H1 (cell line): Measurements from ENCODE around the gene TLX1. TPM values are rescaled to one million over a fixed set of nuclear protein-coding genes. Genes with fewer than 3 reads are reported as not detected.

Source experiments
- CTCF ChIA-PET: fragments of 300-600 bp; sonication (Branson Sonifier 250); formaldehyde crosslinking; loops from one replicate; lab custom pipeline; 2021; ENCODE audit not compliant: partially characterized antibody; lab: Charles Lee
- POLR2A ChIA-PET: fragments of 300-600 bp; sonication (Branson Sonifier 250); formaldehyde crosslinking; loops from one replicate; lab custom pipeline; 2021; ENCODE audit warnings: inconsistent platforms; ENCODE audit not compliant: partially characterized antibody; lab: Charles Lee
- DNase-seq, 2 experiments: peaks; one replicate each; pipeline versions ENCODE4 v3.0.0 to v3.0.0-alpha.2; 2010 to 2022; ENCODE audit warnings: low spot score in 2 of 2, low read depth in 1 of 2, mixed read lengths in 1 of 2
- FAIRE-seq: peaks from 2 replicates; lab custom pipeline; 2011; peaks lifted over from hg19 to GRCh38; lab: Jason Lieb, UNC
- H2AFZ ChIP-seq: 2 replicates; pipeline ENCODE4 v1.8.1; 2012; ENCODE audit warnings: low read length, inconsistent platforms
- H2AK5ac ChIP-seq: 2 replicates; pipeline ENCODE4 v1.6.1; 2013; ENCODE audit warnings: low read depth, low read length
- H2BK120ac ChIP-seq: replicated peaks from 2 replicates; pipeline ENCODE3; 2013; ENCODE audit warnings: low read depth, low read length, inconsistent platforms
- H2BK12ac ChIP-seq: 2 replicates; pipeline ENCODE4 v1.6.1; 2013; ENCODE audit warnings: low read depth, low read length
- H2BK15ac ChIP-seq: 2 replicates; pipeline ENCODE4 v1.6.1; 2013; ENCODE audit warnings: low read length
- H2BK20ac ChIP-seq: 2 replicates; pipeline ENCODE4 v1.6.1; 2013; ENCODE audit warnings: low read length
- H2BK5ac ChIP-seq: 2 replicates; pipeline ENCODE4 v1.6.1; 2013; ENCODE audit warnings: low read depth, low read length
- H3K14ac ChIP-seq: 2 replicates; pipeline ENCODE4 v1.6.1; 2013; ENCODE audit warnings: inconsistent platforms; ENCODE audit not compliant: insufficient read length
- H3K18ac ChIP-seq: 2 replicates; pipeline ENCODE4 v1.6.1; 2013; ENCODE audit warnings: low read length; ENCODE audit errors: extremely low read depth
- H3K23ac ChIP-seq: 2 replicates; pipeline ENCODE4 v1.6.1; 2013; ENCODE audit warnings: inconsistent platforms; ENCODE audit not compliant: insufficient read length
- H3K23me2 ChIP-seq: 2 replicates; pipeline ENCODE4 v1.6.1; 2013; ENCODE audit warnings: low read depth, low read length
- H3K27ac ChIP-seq: 2 replicates; pipeline ENCODE4 v1.6.1; 2011; ENCODE audit warnings: low read depth, low read length, inconsistent platforms
- H3K27me3 ChIP-seq, 4 experiments: replicated peaks in 1 of 4; 1 replicate in 1 of 4; 2 replicates in 3 of 4; pipeline versions ENCODE4 v1.6.1 to v1.8.1; 2011 to 2013; ENCODE audit warnings: low read length in 3 of 4, mild to moderate bottlenecking in 3 of 4, inconsistent platforms in 2 of 4, mixed read lengths in 2 of 4, moderate library complexity in 1 of 4; ENCODE audit not compliant: control insufficient read depth in 3 of 4, insufficient read depth in 3 of 4; ENCODE audit errors: extremely low read depth in 1 of 4
- H3K36me3 ChIP-seq, 4 experiments: 2 replicates each; pipeline versions ENCODE4 v1.6.1 to v1.8.1; 2011 to 2013; ENCODE audit warnings: mild to moderate bottlenecking in 4 of 4, low read length in 3 of 4, moderate library complexity in 2 of 4, control low read depth in 1 of 4, inconsistent platforms in 1 of 4; ENCODE audit not compliant: insufficient read depth in 4 of 4, control insufficient read depth in 2 of 4
- H3K4ac ChIP-seq: replicated peaks from 2 replicates; pipeline ENCODE3; 2013; ENCODE audit warnings: low read length, low read depth, mixed read lengths, inconsistent platforms; ENCODE audit not compliant: insufficient read length
- H3K4me1 ChIP-seq, 4 experiments: replicated peaks in 1 of 4; 1 replicate in 1 of 4; 2 replicates in 3 of 4; pipeline versions ENCODE4 v1.6.1 to v1.8.1; 2011 to 2013; ENCODE audit warnings: low read length in 3 of 4, inconsistent platforms in 2 of 4, mixed read lengths in 1 of 4; ENCODE audit not compliant: insufficient read depth in 4 of 4, control insufficient read depth in 3 of 4
- H3K4me2 ChIP-seq, 2 experiments: 2 replicates each; pipeline versions ENCODE4 v1.6.1 to v1.8.1; 2011 to 2013; ENCODE audit warnings: low read depth in 2 of 2, low read length in 2 of 2, control low read depth in 1 of 2, inconsistent platforms in 1 of 2, mild to moderate bottlenecking in 1 of 2; ENCODE audit not compliant: insufficient read depth in 1 of 2
- H3K4me3 ChIP-seq, 4 experiments: fragments of 200-600, 300-600 bp in 1 of 4; sonication (generic), shearing (Covaris generic), sonication (Bioruptor Twin) in 1 of 4; 2 replicates each; pipeline versions ENCODE4 v1.5.1 to v1.8.1; 2011 to 2016; ENCODE audit warnings: low read length in 4 of 4, low read depth in 3 of 4, control low read depth in 2 of 4, inconsistent platforms in 2 of 4, mild to moderate bottlenecking in 2 of 4, mixed read lengths in 1 of 4, moderate library complexity in 1 of 4; ENCODE audit not compliant: insufficient read depth in 2 of 4; ENCODE audit errors: extremely low read depth in 1 of 4
- H3K56ac ChIP-seq: replicated peaks from 2 replicates; pipeline ENCODE3; 2013; ENCODE audit warnings: low read depth, mild to moderate bottlenecking, mixed read lengths, low read length, inconsistent platforms; ENCODE audit not compliant: insufficient read length
- H3K79me1 ChIP-seq: 2 replicates; pipeline ENCODE4 v1.6.1; 2013; ENCODE audit warnings: low read depth, low read length, control low read depth
- H3K79me2 ChIP-seq, 2 experiments: 2 replicates each; pipeline versions ENCODE4 v1.6.1 to v1.8.1; 2012 to 2013; ENCODE audit warnings: low read length in 2 of 2, mild to moderate bottlenecking in 2 of 2, inconsistent platforms in 1 of 2; ENCODE audit not compliant: insufficient read depth in 2 of 2, control insufficient read depth in 1 of 2
- H3K9ac ChIP-seq, 4 experiments: replicated peaks in 1 of 4; 1 replicate in 1 of 4; 2 replicates in 3 of 4; pipeline versions ENCODE4 v1.6.1 to v1.8.1; 2011 to 2013; ENCODE audit warnings: low read depth in 3 of 4, low read length in 3 of 4, control low read depth in 2 of 4, mild to moderate bottlenecking in 2 of 4, moderate library complexity in 2 of 4, inconsistent platforms in 1 of 4; ENCODE audit errors: extremely low read depth in 1 of 4
- H3K9me3 ChIP-seq, 2 experiments: 2 replicates each; pipeline versions ENCODE4 v1.6.1 to v1.8.1; 2012 to 2013; ENCODE audit warnings: mild to moderate bottlenecking in 2 of 2, moderate library complexity in 2 of 2, control low read depth in 1 of 2, inconsistent platforms in 1 of 2, low read depth in 1 of 2, low read length in 1 of 2, mixed read lengths in 1 of 2; ENCODE audit not compliant: insufficient read depth in 2 of 2
- H4K20me1 ChIP-seq, 2 experiments: replicated peaks in 1 of 2; 2 replicates each; pipeline versions ENCODE3 to v1.8.1; 2011 to 2013; ENCODE audit warnings: inconsistent platforms in 2 of 2, low read length in 2 of 2, mild to moderate bottlenecking in 1 of 2; ENCODE audit not compliant: insufficient read depth in 2 of 2, control insufficient read depth in 1 of 2
- H4K5ac ChIP-seq: 2 replicates; pipeline ENCODE4 v1.6.1; 2013; ENCODE audit warnings: low read length, low read depth, mixed read lengths, inconsistent platforms; ENCODE audit not compliant: insufficient read length
- H4K8ac ChIP-seq: 2 replicates; pipeline ENCODE4 v1.8.0; 2013; ENCODE audit warnings: mild to moderate bottlenecking, moderate library complexity, low read length, inconsistent platforms; ENCODE audit not compliant: insufficient read depth; ENCODE audit errors: extremely low read depth
- H4K91ac ChIP-seq: replicated peaks from 2 replicates; pipeline ENCODE3; 2013; ENCODE audit warnings: low read length, mixed read lengths, inconsistent platforms; ENCODE audit not compliant: insufficient read length
- CTBP2 ChIP-seq: IDR thresholded peaks from 2 replicates; pipeline ENCODE4 v1.7.0; 2011; ENCODE audit warnings: borderline replicate concordance, mild to moderate bottlenecking, moderate library complexity, mixed read lengths, low read length; ENCODE audit not compliant: insufficient read depth, insufficient read length
- CTCF ChIP-seq, 3 experiments: IDR thresholded peaks; 1 replicate in 2 of 3; 2 replicates in 1 of 3; pipeline versions ENCODE4 v1.5.1 to v1.6.1; 2011; ENCODE audit warnings: low read length in 3 of 3, mild to moderate bottlenecking in 3 of 3, inconsistent platforms in 2 of 3, low read depth in 1 of 3, moderate library complexity in 1 of 3; ENCODE audit not compliant: insufficient read depth in 1 of 3; ENCODE audit errors: control extremely low read depth in 1 of 3
- GABPA ChIP-seq: IDR thresholded peaks from 2 replicates; pipeline ENCODE4 v1.6.1; 2011; ENCODE audit warnings: mild to moderate bottlenecking, low read length, moderate library complexity, borderline replicate concordance; ENCODE audit not compliant: insufficient read depth
- GTF2F1 ChIP-seq: IDR thresholded peaks from 2 replicates; pipeline ENCODE4 v1.6.1; 2012; ENCODE audit warnings: low read depth, low read length, improper control_type of control experiment, borderline replicate concordance
- HDAC2 ChIP-seq, 2 experiments: fragments of 300-600 bp in 1 of 2; sonication (generic) in 1 of 2; IDR thresholded peaks; 2 replicates each; pipeline ENCODE4 v1.6.1; 2011 to 2012; ENCODE audit warnings: low read depth in 2 of 2, low read length in 2 of 2, mild to moderate bottlenecking in 2 of 2, moderate library complexity in 2 of 2, borderline replicate concordance in 1 of 2, inconsistent platforms in 1 of 2
- JUND ChIP-seq: IDR thresholded peaks from 2 replicates; pipeline ENCODE4 v1.6.1; 2011; ENCODE audit warnings: mild to moderate bottlenecking, improper control_type of control experiment, low read length
- MAFK ChIP-seq: IDR thresholded peaks from 2 replicates; pipeline ENCODE4 v1.6.1; 2012; ENCODE audit warnings: low read depth, mild to moderate bottlenecking, improper control_type of control experiment, low read length
- RBBP5 ChIP-seq: IDR thresholded peaks from 2 replicates; pipeline ENCODE4 v1.7.1; 2012; ENCODE audit warnings: low read depth, mild to moderate bottlenecking, inconsistent platforms, low read length, moderate library complexity, borderline replicate concordance
- SIRT6 ChIP-seq: IDR thresholded peaks from one replicate; pipeline ENCODE4 v1.7.1; 2012; ENCODE audit warnings: low read length, inconsistent platforms
- SP4 ChIP-seq: IDR thresholded peaks from 2 replicates; pipeline ENCODE4 v1.6.1; 2012; ENCODE audit warnings: low read length, inconsistent platforms
- TAF1 ChIP-seq: IDR thresholded peaks from 2 replicates; pipeline ENCODE4 v1.6.1; 2011; ENCODE audit warnings: mild to moderate bottlenecking, low read depth, low read length
- WGBS, 2 experiments: shearing (Covaris generic) in 1 of 2; methylation state at CpG; one replicate each; pipeline versions ENCODE4 v1.1.6 to v1.1.7; 2013 to 2015; ENCODE audit warnings: low lambda C conversion rate in 2 of 2, mixed read lengths in 2 of 2, inconsistent platforms in 1 of 2, low coverage in 1 of 2, missing lambda C conversion rate in 1 of 2; ENCODE audit not compliant: insufficient replicate concordance in 2 of 2, insufficient coverage in 1 of 2, insufficient read length in 1 of 2; ENCODE audit errors: extremely low coverage in 1 of 2, missing lambda C conversion rate in 1 of 2; 5-methylcytosine and 5-hydroxymethylcytosine counted together
- polyA plus RNA-seq, 7 experiments: library from polyadenylated mRNA; depleted of rRNA in 3 of 7; stranded (reverse) in 5 of 7; unstranded in 2 of 7; fragments of >200 nt in 5 of 7; fragments of 200-250 nt in 2 of 7; gene quantifications; 1 replicate in 5 of 7; 2 replicates in 1 of 7; 4 replicates in 1 of 7; pipeline versions ENCODE4 v1.2.1 to v1.2.3, GENCODE V29; 2011 to 2013; ENCODE audit warnings: missing spikeins in 2 of 7, mixed read lengths in 2 of 7
- total RNA-seq: library from RNA; stranded (reverse); fragmentation: NEBNext Ultra II Directional; extraction: Animal tissue kit (Norgen Biotek cat#: 25700); gene quantifications from 2 replicates; pipeline ENCODE4 v1.2.1, GENCODE V29; 2021

TLX1 gene
- total and polyA plus RNA-seq, 2 of the 8 experiments (the other 6 are each of a cell fraction or from before 2014, with no cell fraction given) = not detected

GRCh38 chr10:101137271-101137670 is 6.2 kb downstream of the TLX1 start:
- Histone ChIP-seq H2BK5ac (no peak overlapping the region), H2BK120ac (no peak overlapping the region), H2AK5ac (0 out of 2 replicates have a peak overlapping the region, but pooled peaks have one; percentile 91), H3K4me1 (peaks cover 0 to 12% (median 5%) of the 10 kb centered on the region in 4 experiments; a peak in 5 of 7 replicates), H2BK20ac (no peak overlapping the region), H3K27ac (no peak overlapping the region), H3K4me3 (no peak overlapping the region), H3K14ac (no peak overlapping the region), H3K18ac (no peak overlapping the region), H3K9ac (no peak overlapping the region), H4K20me1 (peaks cover 38 to 52% of the 10 kb centered on the region in 2 experiments), H3K9me3 (no peaks in the 10 kb centered on the region), H3K79me1 (no peaks in the 10 kb centered on the region; the same call in 1 of the 2 replicates)
- no peak for DNase-seq
- CTCF ChIA-PET = interaction anchor here (1.2 to 8.4 kb wide), 5 partner anchors 40 to 94 kb away, joined by 3 to 268 read pairs (median 115); partner anchors contain the start of gene KAZALD1
- TF ChIP-seq RBBP5 (no peak), JUND (no peak), TAF1 (no peak), MAFK (no peak), GABPA (no peak), SIRT6 (no peak), CTBP2 (no peak), CTCF (IDR thresholded peaks at IDR 0.05; ENCODE audit: control extremely low read depth in 1 of 3, insufficient read depth in 1 of 3, low read depth in 1 of 3, low read length in 3 of 3) (no peak), GTF2F1 (no peak), HDAC2 (IDR thresholded peaks at IDR 0.05; ENCODE audit: borderline replicate concordance in 1 of 2, low read depth in 2 of 2, low read length in 2 of 2) (no peak), SP4 (no peak)
- TF ChIP-seq, all 59 proteins: peak for 0
- Histone ChIP-seq H4K8ac (no peak overlapping the region), H2AFZ (no peak overlapping the region), H3K79me2 (no peaks in the 10 kb centered on the region), H3K36me3 (peaks cover 0 to 6% (median 0%) of the 10 kb centered on the region in 4 experiments; a peak in 1 of 8 replicates), H3K4me2 (no peak overlapping the region), H4K91ac (no peak overlapping the region), H3K23me2 (peaks cover 3% of the 10 kb centered on the region; the same call in 1 of the 2 replicates), H3K56ac (no peak overlapping the region), H2BK15ac (no peak overlapping the region), H4K5ac (no peak overlapping the region), H3K27me3 (peaks cover 99 to 100% (median 100%) of the 10 kb centered on the region in 4 experiments), H3K23ac (no peak overlapping the region), H3K4ac (no peak overlapping the region), H2BK12ac (no peak overlapping the region; the same call in 1 of the 2 replicates)
- POLR2A ChIA-PET = interaction anchor here (1.1 to 1.7 kb wide), 2 partner anchors 9 to 90 kb away, joined by 3 to 6 read pairs; no protein-coding TSS in a partner anchor
- 75% methylated on average over 2 of the region's 2 CpGs; no CpG with 5 or more reads in 1 of the 2 experiments for WGBS, 2 experiments
- FAIRE-seq = no peak
